HG03095 (cell line): ENCODE data around the gene PGLYRP1.

Experiments used
- ATAC-seq: cut with Tn5 transposase; IDR thresholded peaks from one replicate; pipeline ENCODE4 v1.9.1; 2021; ENCODE audit warnings: moderate library complexity; ENCODE audit not compliant: unreplicated experiment

PGLYRP1 gene

GRCh38 chr19:46006411-46006810, 16.4 kb downstream of the PGLYRP1 start:
- no peak for ATAC-seq

- ATAC-seq, result no peak
These were observed 20.1 kb downstream of the PGLYRP1 start for GRCh38 chr19:46002678-46003275.

GRCh38 chr19:46000491-46001246, 22.2 kb downstream of the PGLYRP1 start:
- ATAC-seq, result no peak

- ATAC-seq, result no peak
These were observed 23.2 kb downstream of the PGLYRP1 start for GRCh38 chr19:45999653-46000121.

- no peak for ATAC-seq
These were observed 24.0 kb downstream of the PGLYRP1 start for GRCh38 chr19:45998834-45999233.

- no peak for ATAC-seq
These were observed 25.9 kb downstream of the PGLYRP1 start for GRCh38 chr19:45996933-45997332.

GRCh38 chr19:45995715-45996385, 27.0 kb downstream of the PGLYRP1 start:
- ATAC-seq, result no peak

GRCh38 chr19:45994998-45995714, 27.7 kb downstream of the PGLYRP1 start, which contains the start of gene CCDC61:
Gene CCDC61, plus strand, starts transcription at chr19:45995467. Its CDS starts 7,552 bp downstream, at chr19:46003019.
- peak; percentile 90 for ATAC-seq

- no peak for ATAC-seq
These were observed 28.3 kb downstream of the PGLYRP1 start for GRCh38 chr19:45994456-45994997.

GRCh38 chr19:45990113-45990728, 32.6 kb downstream of the PGLYRP1 start:
- no peak for ATAC-seq

GRCh38 chr19:45985321-45985720, 37.5 kb downstream of the PGLYRP1 start:
- no peak for ATAC-seq

- no peak for ATAC-seq
These were observed 41.5 kb downstream of the PGLYRP1 start for GRCh38 chr19:45981350-45981749.

GRCh38 chr19:45978156-45978555, 44.7 kb downstream of the PGLYRP1 start:
- ATAC-seq, result no peak

- ATAC-seq, result no peak
These were observed 46.7 kb downstream of the PGLYRP1 start for GRCh38 chr19:45976178-45976577.

- ATAC-seq, result no peak
These were observed 47.4 kb downstream of the PGLYRP1 start for GRCh38 chr19:45975306-45976070.

- no peak for ATAC-seq
These were observed 49.1 kb downstream of the PGLYRP1 start, which contains the start of gene NOVA2 for GRCh38 chr19:45973553-45974338. Gene NOVA2, minus strand, starts transcription at chr19:45973865. Its CDS starts 514 bp downstream, at chr19:45973351.

GRCh38 chr19:45972947-45973540, 49.8 kb downstream of the PGLYRP1 start:
- no peak for ATAC-seq
